HG02678 (cell line): ENCODE data around the gene STUM.

ENCODE experiments used
- ATAC-seq: cut with Tn5 transposase; IDR thresholded peaks from one replicate; pipeline ENCODE4 v1.9.1; 2021; ENCODE audit warnings: mild to moderate bottlenecking, moderate library complexity; ENCODE audit not compliant: unreplicated experiment

Gene STUM

DNA sequence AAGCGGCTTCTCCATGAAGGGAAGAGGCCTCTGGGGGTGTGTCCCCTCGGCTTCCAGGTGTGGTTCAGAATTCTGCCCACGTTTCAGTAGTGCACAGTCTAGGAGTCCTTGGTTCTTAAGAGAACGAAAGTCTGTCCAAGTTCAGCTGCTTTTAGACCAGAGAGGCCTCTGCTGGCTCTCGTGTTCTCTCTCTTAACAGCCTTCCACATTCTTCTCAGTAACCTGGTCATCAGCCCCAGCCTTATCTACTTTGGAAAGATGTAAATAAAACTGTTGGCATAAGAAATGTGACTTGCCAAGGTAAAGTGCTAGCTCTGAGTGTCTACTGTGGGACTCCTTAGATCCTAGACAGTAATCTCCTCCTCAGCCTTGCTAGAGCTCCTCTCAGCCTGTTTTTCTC is 15.3 kb upstream of the STUM start:
- no peak for ATAC-seq

GRCh38 chr1:226534098-226534497 is 14.5 kb upstream of the STUM start:
- no peak for ATAC-seq

DNA sequence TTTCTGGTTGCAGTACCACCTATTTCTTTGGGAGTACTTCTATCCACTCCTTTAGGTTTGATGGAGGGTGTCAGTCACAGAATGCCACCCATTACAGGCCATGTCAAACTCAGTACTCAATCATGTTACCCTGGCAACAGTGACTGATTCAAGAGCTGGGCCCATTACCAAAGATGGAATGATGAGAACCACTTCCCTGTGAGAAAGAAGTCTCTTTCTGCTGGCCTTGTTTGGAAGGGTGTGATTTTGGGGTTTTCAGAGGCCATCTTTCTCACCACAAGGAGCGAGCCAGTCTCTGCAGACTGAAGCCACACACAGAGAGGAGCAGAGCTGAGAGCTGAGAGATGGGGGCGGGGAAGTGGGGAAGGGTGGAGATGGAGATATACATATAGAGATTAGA is 13.9 kb upstream of the STUM start:
- no peak for ATAC-seq

DNA sequence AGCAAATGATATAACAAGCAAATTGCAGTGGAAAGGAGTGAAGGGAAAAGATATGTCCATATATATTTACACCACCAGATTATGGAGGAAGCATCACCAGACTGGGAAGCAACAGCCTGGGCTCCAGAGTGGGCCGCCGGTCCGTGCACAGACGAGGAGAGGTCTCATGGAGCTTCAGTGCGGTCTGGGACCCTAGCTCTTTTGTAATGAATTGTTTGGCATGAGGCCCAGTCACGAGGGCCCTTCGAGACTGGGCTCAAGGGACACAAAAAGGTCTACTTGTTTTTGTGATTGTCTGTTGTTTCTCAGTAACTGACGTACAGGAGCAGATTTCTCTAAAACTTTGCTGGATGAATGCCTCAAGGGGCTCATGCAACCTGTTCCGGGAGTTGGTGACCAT is 12.9 kb upstream of the STUM start:
- ATAC-seq = no peak

DNA sequence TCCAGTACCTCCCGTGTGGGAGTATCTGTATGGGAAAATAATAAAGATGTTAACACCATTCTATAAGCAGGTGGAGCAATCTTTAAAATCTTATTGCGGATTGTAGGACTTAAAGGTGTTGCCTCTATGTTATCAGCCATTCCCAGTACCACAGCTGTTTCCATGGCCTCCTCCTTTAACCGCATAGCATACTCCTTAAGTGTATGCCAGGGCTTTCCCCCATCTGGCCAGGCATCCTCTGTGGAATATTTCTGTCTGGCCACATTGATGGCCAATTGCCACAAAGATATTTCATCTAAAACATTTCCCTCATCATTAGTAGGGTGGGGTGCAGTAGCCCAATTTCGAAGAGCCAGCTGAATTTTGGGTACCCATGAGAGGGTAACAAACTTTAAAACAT is 7.3 kb upstream of the STUM start:
- no peak for ATAC-seq

DNA sequence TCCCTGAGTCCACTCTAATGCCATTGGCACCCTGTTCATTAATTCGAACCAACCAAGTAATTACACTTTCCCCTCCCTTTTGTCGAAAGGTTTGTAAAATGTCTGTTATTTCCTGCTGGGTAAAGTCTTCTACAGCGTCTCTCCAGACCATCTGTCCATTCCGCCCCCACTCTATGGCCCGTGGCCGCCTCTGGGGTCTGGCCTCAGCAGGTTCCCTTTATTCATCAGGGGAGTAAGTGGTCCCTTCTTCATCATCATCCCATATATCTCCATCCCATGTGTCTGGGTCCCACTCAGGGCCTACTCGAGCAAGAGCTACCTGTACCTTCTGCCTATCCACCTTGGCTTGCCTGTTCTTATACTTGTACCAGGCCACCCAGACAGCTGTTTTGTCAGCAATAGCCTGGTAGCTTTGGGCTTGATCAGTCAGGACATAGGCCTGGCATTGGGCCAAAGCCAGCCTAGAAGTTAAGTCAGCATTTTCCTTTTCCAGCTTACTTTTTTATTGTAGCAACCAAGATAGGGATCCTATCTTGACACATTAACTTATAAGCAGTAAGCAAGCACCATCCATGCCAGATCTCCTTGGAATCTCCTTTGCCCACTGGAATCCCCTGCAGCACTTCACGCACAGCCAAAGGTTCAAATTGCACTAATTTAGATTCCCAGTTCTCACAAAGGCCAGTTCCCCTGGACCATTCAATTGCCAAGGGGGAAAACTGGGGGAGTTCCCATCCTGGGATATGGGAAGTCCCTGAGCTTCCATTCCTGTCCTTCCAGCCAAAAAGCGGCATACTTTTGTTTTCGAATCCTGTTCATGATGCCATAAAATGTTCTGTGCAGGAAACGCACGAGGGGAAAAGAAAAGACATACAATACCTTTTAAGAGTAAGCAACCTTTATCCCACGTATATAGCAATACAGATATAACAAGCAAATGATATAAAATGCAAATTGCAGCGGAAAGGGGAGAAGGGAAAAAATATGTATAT is 6.6 kb upstream of the STUM start:
- no peak for ATAC-seq

GRCh38 chr1:226542623-226543103 is 5.9 kb upstream of the STUM start:
- no peak for ATAC-seq

- ATAC-seq = no peak
Measured at GRCh38 chr1:226545836-226546596, 2.5 kb upstream of the STUM start.

DNA sequence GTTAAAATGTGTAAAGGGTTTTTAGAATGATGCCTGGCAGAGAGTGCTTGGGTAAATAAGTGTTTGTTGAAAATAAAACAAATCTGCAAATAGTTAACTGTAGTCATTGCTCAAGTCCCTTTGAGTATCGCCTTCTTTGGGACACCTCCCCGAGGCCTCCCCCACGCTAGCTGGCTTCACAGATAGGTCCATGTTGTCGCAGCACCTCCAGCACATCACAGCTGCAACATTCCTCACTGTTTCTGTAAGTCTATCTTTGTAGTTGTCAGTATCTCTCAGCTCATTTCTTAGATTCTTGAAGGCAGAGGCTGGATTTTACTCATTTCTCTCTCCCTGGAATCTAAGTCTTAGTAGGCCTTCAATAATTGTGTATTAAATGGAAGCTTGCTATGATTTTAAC is 1.6 kb upstream of the STUM start:
- no peak for ATAC-seq

GRCh38 chr1:226547754-226548191 is 791 bp upstream of the STUM start:
- peak; percentile 67 for ATAC-seq

- ATAC-seq = no peak
Measured at GRCh38 chr1:226549094-226549936, 751 bp downstream of the STUM start.

- peak; percentile 59 for ATAC-seq
Measured at GRCh38 chr1:226549937-226550671, 1.5 kb downstream of the STUM start.

DNA sequence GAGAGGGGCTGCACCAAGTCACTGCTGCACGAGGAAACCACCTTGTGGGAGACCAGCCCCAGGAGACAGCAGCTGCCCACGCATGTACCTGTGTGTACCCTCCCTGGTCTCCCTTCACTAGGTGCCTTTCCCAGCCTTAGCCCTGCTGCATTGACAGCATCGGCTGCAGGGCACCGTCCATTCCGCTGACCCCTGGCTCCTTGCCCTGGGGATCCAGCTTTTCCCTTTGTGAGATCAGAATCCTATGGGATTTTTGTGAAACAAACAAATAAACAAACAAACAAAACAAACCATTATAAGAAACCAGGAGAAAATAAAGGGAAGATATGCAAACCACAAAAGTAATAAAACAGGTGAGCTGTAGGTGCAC is 2.1 kb downstream of the STUM start:
- no peak for ATAC-seq

- no peak for ATAC-seq
Measured at GRCh38 chr1:226551299-226551698, 2.7 kb downstream of the STUM start.

DNA sequence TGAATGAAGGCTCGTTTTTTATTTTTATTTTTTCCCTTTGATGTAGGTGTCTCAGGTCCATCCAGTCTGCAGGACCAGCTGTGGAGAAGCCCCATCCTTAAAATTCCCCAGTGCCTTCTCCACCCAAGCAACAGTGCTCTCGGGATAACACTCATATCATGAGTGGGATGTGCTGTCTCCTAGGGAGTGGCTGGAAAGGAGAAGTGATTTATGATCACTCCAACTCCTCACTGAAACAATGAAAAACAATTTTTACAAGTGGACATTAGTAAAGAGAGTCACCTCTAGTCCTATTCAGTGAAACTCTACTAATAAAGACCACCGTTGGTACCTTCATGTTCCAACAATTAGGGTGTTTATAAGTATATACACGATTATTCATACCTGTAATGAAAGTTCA is 3.5 kb downstream of the STUM start:
- ATAC-seq = no peak

DNA sequence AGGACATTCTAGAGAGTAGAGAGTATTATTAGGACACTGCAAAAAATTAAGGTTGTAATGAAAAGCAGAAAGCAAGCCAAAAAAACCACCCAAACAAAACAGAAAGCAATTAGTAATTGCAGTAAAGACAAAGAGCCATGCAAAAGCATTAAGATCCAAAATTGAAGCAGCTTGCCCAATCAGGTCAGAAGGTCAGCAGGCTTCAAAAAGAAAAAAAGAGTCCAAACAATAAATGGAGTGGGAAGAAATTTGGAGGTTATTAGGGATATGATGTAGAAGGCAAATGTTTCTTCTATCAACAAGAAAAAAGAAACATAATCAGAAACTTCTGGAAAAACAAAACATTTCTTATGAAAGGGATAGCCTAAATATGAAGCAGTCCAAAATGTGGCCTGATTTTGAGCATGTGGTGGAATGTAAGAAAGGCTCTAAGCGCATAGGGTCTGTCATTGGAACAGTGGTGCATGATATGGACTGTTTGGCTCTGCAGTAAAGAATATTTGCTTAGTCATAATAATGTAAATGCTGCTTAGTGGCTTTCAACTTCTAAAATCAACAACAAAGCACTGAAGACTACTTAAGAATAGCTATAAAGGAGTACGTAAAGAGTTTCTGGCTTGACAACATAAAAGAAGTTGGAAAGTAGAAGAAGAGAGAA is 4.8 kb downstream of the STUM start:
- ATAC-seq = no peak

GRCh38 chr1:226553924-226554282 is 5.3 kb downstream of the STUM start:
- ATAC-seq = no peak

GRCh38 chr1:226555092-226555491 is 6.5 kb downstream of the STUM start:
- no peak for ATAC-seq

- no peak for ATAC-seq
Measured at GRCh38 chr1:226557424-226557823, 8.9 kb downstream of the STUM start.
